ENCODE results near the gene NAT10.

Gene NAT10

GRCh38 chr11:34190192-34191139, 85.0 kb downstream of the NAT10 start:
- no peak for DNase-seq (ENCODE audit: low spot score)

GRCh38 chr11:34191578-34191977, 86.1 kb downstream of the NAT10 start:
- DNase-seq (ENCODE audit: low spot score), result no peak

DNA sequence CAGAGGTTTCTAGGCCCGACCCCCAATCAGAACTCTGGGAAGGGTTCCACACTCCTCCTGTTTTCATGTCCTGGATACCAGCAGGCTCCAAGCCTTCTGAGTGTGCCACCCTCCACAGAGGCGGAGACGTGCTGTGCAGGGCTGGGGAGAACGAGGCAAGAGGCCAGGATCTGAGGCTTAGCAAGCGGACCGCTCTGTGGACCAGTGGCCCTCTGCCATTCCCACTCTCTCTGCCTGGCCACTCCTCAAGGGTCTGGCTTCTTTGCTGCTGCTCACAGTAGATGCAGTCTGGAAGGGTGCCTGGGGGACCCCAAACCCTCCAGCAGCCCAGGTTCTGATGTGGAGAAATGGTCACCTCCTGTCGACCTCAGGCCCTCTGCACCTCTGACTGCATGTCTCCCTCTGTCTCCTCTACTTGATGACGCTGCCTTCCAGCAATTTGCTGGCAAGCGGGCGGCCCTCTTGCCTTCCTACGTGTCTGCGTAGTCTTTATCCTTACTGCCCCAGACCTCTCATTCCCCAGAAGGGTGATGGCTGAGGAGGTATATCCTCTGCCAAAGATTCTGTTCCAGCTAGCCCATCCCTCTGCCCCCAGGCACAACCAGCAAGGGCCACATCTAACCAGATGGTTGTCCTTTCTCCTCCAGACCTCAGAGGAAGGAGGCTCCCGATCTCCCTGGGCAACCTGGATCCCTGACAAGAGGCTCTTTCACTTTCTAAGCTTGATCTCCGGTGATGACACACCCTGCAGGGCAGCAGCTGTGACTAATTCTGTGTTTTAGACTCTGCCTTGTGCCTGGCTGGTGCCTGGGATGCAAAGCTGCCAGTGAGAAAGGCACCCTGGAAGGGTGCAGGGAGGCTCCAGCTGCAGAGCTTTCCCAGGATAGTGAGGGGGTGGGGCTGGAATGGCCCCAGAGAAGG, 87.3 kb downstream of the NAT10 start:
- DNase-seq (ENCODE audit: low spot score), result peak; percentile 96

GRCh38 chr11:34194576-34195335, 89.3 kb downstream of the NAT10 start:
- no peak for DNase-seq (ENCODE audit: low spot score)

All from AG08395 (cell line).